Esophagus squamous epithelium (tissue), 4 donors: ENCODE measurements around the gene DOK6.

Source experiments
- CTCF ChIP-seq, 6 experiments: fragments of 450-650 bp in 4 of 6; fragments of 200-600 bp in 2 of 6; sonication (generic) in 2 of 6; IDR thresholded peaks; one replicate each; pipeline ENCODE4 v1.5.1; 2016 to 2019; ENCODE audit warnings: antibody characterized with exemption in 6 of 6, mild to moderate bottlenecking in 4 of 6, moderate library complexity in 4 of 6
- POLR2A ChIP-seq, 4 donors: fragments of 450-650 bp; IDR thresholded peaks; one replicate each; pipeline ENCODE4 v1.6.1; 2017; ENCODE audit warnings: antibody characterized with exemption in 4 of 4, mild to moderate bottlenecking in 4 of 4, moderate library complexity in 3 of 4

DNA sequence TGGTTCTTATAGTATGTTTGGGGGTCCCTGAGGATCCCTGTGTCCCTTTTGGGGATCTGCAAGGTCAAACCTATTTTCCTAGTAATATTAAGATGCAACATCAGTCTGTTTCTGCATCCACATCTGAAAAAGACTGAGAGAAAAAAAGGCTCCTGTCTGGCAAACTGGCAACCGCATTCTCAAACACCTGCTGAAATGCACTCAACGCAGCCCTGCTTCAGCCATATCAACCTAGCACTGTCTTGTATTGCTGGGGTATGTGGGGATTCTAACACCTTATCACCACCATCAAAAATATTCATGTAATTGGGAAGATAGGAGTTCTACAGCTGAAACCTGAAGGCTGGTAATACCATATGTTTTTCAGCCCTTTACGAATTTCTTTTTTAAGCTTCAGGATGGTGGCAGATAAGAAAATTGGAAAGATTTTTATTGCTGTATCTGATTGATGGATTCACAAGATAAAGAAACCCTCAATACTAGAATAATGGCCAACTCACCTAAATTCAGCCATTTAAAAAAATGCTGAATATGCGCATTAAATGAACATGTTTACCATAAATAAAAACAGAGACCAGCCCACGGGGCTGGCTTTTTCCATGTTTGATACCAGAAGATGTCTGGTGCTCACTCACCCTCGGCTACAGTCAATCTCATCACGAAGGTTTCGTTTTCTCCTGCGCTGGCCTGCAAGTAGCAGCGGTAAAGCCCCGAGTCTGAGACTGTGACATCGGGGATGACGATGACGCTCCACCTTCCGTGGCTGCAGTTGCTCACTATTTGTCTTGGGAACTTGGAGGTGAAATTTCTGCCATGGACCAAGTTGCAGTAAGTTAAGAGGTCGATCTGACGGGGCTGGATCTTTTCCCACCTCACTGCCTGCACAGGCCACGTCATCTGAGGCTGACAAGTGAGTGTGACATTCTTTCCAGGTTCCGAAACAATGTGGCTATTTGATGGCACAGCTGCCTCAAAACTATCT is 494.7 kb downstream of the DOK6 start:
- TF ChIP-seq CTCF (IDR thresholded peaks at IDR 0.05) (no peak), POLR2A (IDR thresholded peaks at IDR 0.05) (no peak)
